GM10847 (cell line): ENCODE measurements around the gene GPS1.

ENCODE experiments used
- POLR2A ChIP-seq: IDR thresholded peaks from 2 replicates; pipeline ENCODE4 v1.6.1; 2011; ENCODE audit not compliant: insufficient read length; ENCODE audit errors: extremely low read depth

The GPS1 gene

GRCh38 chr17:82097919-82098168 is 46.1 kb downstream of the GPS1 start:
- no peak for TF ChIP-seq POLR2A

GRCh38 chr17:82098169-82098938 is 46.7 kb downstream of the GPS1 start, which contains the start of gene FASN:
FASN (minus strand) TSS chr17:82098236; CDS start chr17:82096445, 1,791 bp downstream.
- peak; percentile 96 for TF ChIP-seq POLR2A

- TF ChIP-seq POLR2A = no peak
Observed at GRCh38 chr17:82098939-82099763, 47.5 kb downstream of the GPS1 start.

GRCh38 chr17:82100502-82101298 is 49.0 kb downstream of the GPS1 start:
- no peak for TF ChIP-seq POLR2A

- no peak for TF ChIP-seq POLR2A
Observed at GRCh38 chr17:82101301-82101715, 49.6 kb downstream of the GPS1 start.

- TF ChIP-seq POLR2A = no peak
Observed at GRCh38 chr17:82101767-82102679, 50.3 kb downstream of the GPS1 start.

- TF ChIP-seq POLR2A = no peak
Observed at GRCh38 chr17:82103553-82104451, 52.1 kb downstream of the GPS1 start.

GRCh38 chr17:82104797-82105416 is 53.2 kb downstream of the GPS1 start:
- TF ChIP-seq POLR2A = no peak

- no peak for TF ChIP-seq POLR2A
Observed at GRCh38 chr17:82105417-82105881, 53.8 kb downstream of the GPS1 start.

- TF ChIP-seq POLR2A = peak; percentile 90
Observed at GRCh38 chr17:82105882-82106687, 54.4 kb downstream of the GPS1 start.

GRCh38 chr17:82106688-82107305 is 55.1 kb downstream of the GPS1 start:
- TF ChIP-seq POLR2A = no peak
